Trophoblast cell (in vitro differentiated cells and primary cell): ENCODE data around the gene PLXDC2.

ENCODE experiments used
- DNase-seq, 2 donors: peaks; one replicate each; pipeline ENCODE4 v3.0.0-alpha.2; 2016
- H2AFZ ChIP-seq: 2 replicates; pipeline ENCODE4 v1.6.1; 2013; ENCODE audit warnings: low read length, moderate library complexity, mild to moderate bottlenecking; ENCODE audit not compliant: insufficient read depth, poor library complexity
- H2AK5ac ChIP-seq: 2 replicates; pipeline ENCODE4 v1.6.1; 2013; ENCODE audit warnings: mild to moderate bottlenecking, low read length
- H2BK120ac ChIP-seq: 2 replicates; pipeline ENCODE4 v1.6.1; 2013; ENCODE audit warnings: low read length, mild to moderate bottlenecking, moderate library complexity; ENCODE audit not compliant: insufficient read depth, poor library complexity
- H2BK12ac ChIP-seq: 2 replicates; pipeline ENCODE4 v1.6.1; 2013; ENCODE audit warnings: mild to moderate bottlenecking, low read length, moderate library complexity
- H2BK5ac ChIP-seq: 2 replicates; pipeline ENCODE4 v1.6.1; 2013; ENCODE audit warnings: low read length, low read depth, moderate library complexity, mild to moderate bottlenecking; ENCODE audit not compliant: poor library complexity
- H3K14ac ChIP-seq: 2 replicates; pipeline ENCODE4 v1.6.1; 2013; ENCODE audit warnings: mild to moderate bottlenecking, low read length
- H3K18ac ChIP-seq: 2 replicates; pipeline ENCODE4 v1.6.1; 2013; ENCODE audit warnings: mild to moderate bottlenecking, low read length
- H3K23ac ChIP-seq: 2 replicates; pipeline ENCODE4 v1.6.1; 2013; ENCODE audit warnings: low read length
- H3K27ac ChIP-seq: 2 replicates; pipeline ENCODE4 v1.5.1; 2013; ENCODE audit warnings: low read depth, mild to moderate bottlenecking, inconsistent platforms, low read length, moderate library complexity
- H3K27me3 ChIP-seq: 2 replicates; pipeline ENCODE4 v1.6.1; 2013; ENCODE audit warnings: inconsistent platforms, mild to moderate bottlenecking, low read length, moderate library complexity; ENCODE audit not compliant: insufficient read depth
- H3K36me3 ChIP-seq, 2 experiments: 1 replicate in 1 of 2; 2 replicates in 1 of 2; pipeline ENCODE4 v1.6.1; 2013; ENCODE audit warnings: low read length in 2 of 2, mild to moderate bottlenecking in 2 of 2, moderate library complexity in 1 of 2; ENCODE audit not compliant: insufficient read depth in 2 of 2, control insufficient read depth in 1 of 2
- H3K4ac ChIP-seq: 2 replicates; pipeline ENCODE4 v1.6.1; 2013; ENCODE audit warnings: low read depth, mild to moderate bottlenecking, low read length, moderate library complexity
- H3K4me1 ChIP-seq, 2 experiments: 1 replicate in 1 of 2; 2 replicates in 1 of 2; pipeline ENCODE4 v1.6.1; 2013; ENCODE audit warnings: low read length in 2 of 2, mild to moderate bottlenecking in 2 of 2, moderate library complexity in 1 of 2; ENCODE audit not compliant: insufficient read depth in 2 of 2, control insufficient read depth in 1 of 2
- H3K4me2 ChIP-seq: 2 replicates; pipeline ENCODE4 v1.6.1; 2013; ENCODE audit warnings: inconsistent platforms, mild to moderate bottlenecking, low read length, moderate library complexity
- H3K4me3 ChIP-seq: 2 replicates; pipeline ENCODE4 v1.5.1; 2013; ENCODE audit warnings: mild to moderate bottlenecking, low read depth, low read length, inconsistent platforms
- H3K79me1 ChIP-seq: one replicate; pipeline ENCODE4 v1.6.1; 2013; ENCODE audit warnings: low read length
- H3K79me2 ChIP-seq: 2 replicates; pipeline ENCODE4 v1.6.1; 2013; ENCODE audit warnings: low read length, mild to moderate bottlenecking; ENCODE audit not compliant: control insufficient read depth, insufficient read depth, poor library complexity
- H3K9ac ChIP-seq: 2 replicates; pipeline ENCODE4 v1.6.1; 2013; ENCODE audit warnings: mild to moderate bottlenecking, low read length
- H3K9me3 ChIP-seq: 2 replicates; pipeline ENCODE4 v1.6.1; 2013; ENCODE audit warnings: low read depth, mild to moderate bottlenecking, control low read depth, inconsistent platforms, low read length; ENCODE audit not compliant: insufficient read depth
- H4K12ac ChIP-seq: 2 replicates; pipeline ENCODE4 v1.6.1; 2013; ENCODE audit warnings: low read depth, mild to moderate bottlenecking, low read length, moderate library complexity
- H4K8ac ChIP-seq: 2 replicates; pipeline ENCODE4 v1.6.1; 2013; ENCODE audit warnings: low read depth, mild to moderate bottlenecking, low read length, moderate library complexity
- H4K91ac ChIP-seq: one replicate; pipeline ENCODE4 v1.6.1; 2013; ENCODE audit warnings: low read depth, mild to moderate bottlenecking, low read length, moderate library complexity
- WGBS: extraction: QIAGEN DNeasy Blood & Tissue Kit; methylation state at CpG from one replicate; pipeline ENCODE4 v1.1.7; 2013; ENCODE audit warnings: missing lambda C conversion rate; ENCODE audit not compliant: insufficient read length, insufficient coverage; ENCODE audit errors: extremely low coverage; 5-methylcytosine and 5-hydroxymethylcytosine counted together

Gene PLXDC2

GRCh38 chr10:19888061-19888660, 71.9 kb downstream of the PLXDC2 start:
- no CpG with 5 or more reads among the region's 3 CpGs for WGBS
- H3K9me3 ChIP-seq: no peaks in the 10 kb centered on the region
- H4K12ac ChIP-seq: no peak overlapping the region
- H3K4ac ChIP-seq: no peak overlapping the region
- no peak overlapping the region for H4K91ac ChIP-seq
- no peak overlapping the region for H4K8ac ChIP-seq
- no peak overlapping the region for H2AK5ac ChIP-seq
- no peaks in the 10 kb centered on the region for H3K36me3 ChIP-seq
- H3K4me3 ChIP-seq: no peak overlapping the region
- no peaks in the 10 kb centered on the region for H3K79me2 ChIP-seq
- H3K14ac ChIP-seq: no peak overlapping the region
- H2BK120ac ChIP-seq: no peak overlapping the region
- H3K18ac ChIP-seq: no peak overlapping the region
- H3K79me1 ChIP-seq: no peaks in the 10 kb centered on the region
- DNase-seq: no peak
- no peak overlapping the region for H3K27ac ChIP-seq
- no peak overlapping the region for H3K4me2 ChIP-seq
- H2BK12ac ChIP-seq: no peak overlapping the region
- H2AFZ ChIP-seq: no peak overlapping the region
- H3K27me3 ChIP-seq: no peaks in the 10 kb centered on the region
- peak overlapping the region; percentile 10 for H3K23ac ChIP-seq
- H3K9ac ChIP-seq: no peak overlapping the region
- no peak overlapping the region for H2BK5ac ChIP-seq
- H3K4me1 ChIP-seq: no peaks in the 10 kb centered on the region

GRCh38 chr10:19889256-19889655, 73.0 kb downstream of the PLXDC2 start:
- Histone ChIP-seq H3K27me3 (no peaks in the 10 kb centered on the region), H4K91ac (no peak overlapping the region), H3K9ac (no peak overlapping the region), H3K4me2 (no peak overlapping the region), H2BK5ac (no peak overlapping the region), H2AFZ (no peak overlapping the region), H2AK5ac (no peak overlapping the region), H3K79me2 (no peaks in the 10 kb centered on the region), H3K4me1 (no peaks in the 10 kb centered on the region), H3K23ac (no peak overlapping the region), H3K79me1 (no peaks in the 10 kb centered on the region), H3K18ac (no peak overlapping the region), H4K8ac (no peak overlapping the region), H3K9me3 (no peaks in the 10 kb centered on the region), H2BK120ac (no peak overlapping the region), H3K4me3 (no peak overlapping the region), H3K4ac (no peak overlapping the region), H4K12ac (no peak overlapping the region), H2BK12ac (no peak overlapping the region), H3K36me3 (no peaks in the 10 kb centered on the region), H3K14ac (no peak overlapping the region), H3K27ac (no peak overlapping the region)
- WGBS: no CpG with 5 or more reads among the region's 2 CpGs
- DNase-seq: no peak

GRCh38 chr10:19891429-19891828, 75.2 kb downstream of the PLXDC2 start:
- Histone ChIP-seq H3K9me3 (peaks cover 2% of the 10 kb centered on the region), H3K36me3 (no peaks in the 10 kb centered on the region), H3K79me1 (no peaks in the 10 kb centered on the region), H3K4me1 (no peaks in the 10 kb centered on the region), H3K14ac (no peak overlapping the region), H3K4me2 (no peak overlapping the region), H3K9ac (no peak overlapping the region), H4K8ac (no peak overlapping the region), H2BK12ac (no peak overlapping the region), H3K4me3 (no peak overlapping the region), H3K27ac (no peak overlapping the region), H3K4ac (no peak overlapping the region), H3K18ac (no peak overlapping the region), H3K27me3 (no peaks in the 10 kb centered on the region), H2AFZ (no peak overlapping the region), H3K79me2 (no peaks in the 10 kb centered on the region), H4K12ac (no peak overlapping the region), H2AK5ac (no peak overlapping the region), H3K23ac (no peak overlapping the region), H2BK120ac (no peak overlapping the region), H2BK5ac (no peak overlapping the region), H4K91ac (no peak overlapping the region)
- WGBS: 100% methylated on average over 1 of the region's 6 CpGs
- DNase-seq: no peak

- H3K4me1 ChIP-seq: no peaks in the 10 kb centered on the region
- no peak overlapping the region for H3K4ac ChIP-seq
- H3K79me1 ChIP-seq: no peaks in the 10 kb centered on the region
- no peak overlapping the region for H2BK5ac ChIP-seq
- H3K9ac ChIP-seq: no peak overlapping the region
- no peak overlapping the region for H3K4me2 ChIP-seq
- H2BK12ac ChIP-seq: no peak overlapping the region
- no peak overlapping the region for H4K12ac ChIP-seq
- WGBS: no CpG with 5 or more reads among the region's 4 CpGs
- H3K4me3 ChIP-seq: no peak overlapping the region
- H2AFZ ChIP-seq: no peak overlapping the region
- no peak overlapping the region for H2AK5ac ChIP-seq
- no peaks in the 10 kb centered on the region for H3K36me3 ChIP-seq
- no peak overlapping the region for H3K14ac ChIP-seq
- no peaks in the 10 kb centered on the region for H3K79me2 ChIP-seq
- no peak overlapping the region for H4K91ac ChIP-seq
- peaks cover 2% of the 10 kb centered on the region for H3K9me3 ChIP-seq
- no peak overlapping the region for H3K18ac ChIP-seq
- no peak overlapping the region for H2BK120ac ChIP-seq
- H3K23ac ChIP-seq: no peak overlapping the region
- H3K27ac ChIP-seq: no peak overlapping the region
- H3K27me3 ChIP-seq: no peaks in the 10 kb centered on the region
- peak in 1 of 2 donors; percentile 8 for DNase-seq
- H4K8ac ChIP-seq: no peak overlapping the region
Measured at GRCh38 chr10:19892270-19892669, 76.0 kb downstream of the PLXDC2 start.
